K562 (cell line): ENCODE data around the gene AARSD1. TPM values are rescaled to one million over a fixed set of nuclear protein-coding genes. Genes with fewer than 3 reads are reported as not detected.
A peak's percentile ranks its signal among the peaks of the same experiment; 100 is the strongest.
"Not testable (repeated sequence)": the region's sequence is repeated elsewhere in the genome, so short reads cannot be mapped to it uniquely, and the experiment has no call there.

Source experiments
- ATAC-seq: fragments of 200-7000 bp; cut with Tn5 transposase; 3 replicates; pipeline ENCODE4 v1.9.1; 2020; ENCODE audit warnings: moderate library complexity
- BruUV-seq: library from RNA; stranded (reverse); fragments of 400-500 nt; replicated peaks from 2 replicates; lab custom pipeline; 2021; lab: Mats Ljungman, UMichigan
- CTCF ChIA-PET: fragments of 300-600 bp; formaldehyde crosslinking; extraction: SDS; loops from one replicate; lab custom pipeline; 2021; ENCODE audit warnings: low intra/inter-chr PET ratio; lab: Yijun Ruan, JAX
- POLR2A ChIA-PET: fragments of 300-600, 350-650 bp; sonication (Branson Sonifier 250); formaldehyde crosslinking; extraction: SDS; loops from one replicate; lab custom pipeline; 2021; ENCODE audit warnings: antibody characterized with exemption, inconsistent platforms; lab: Yijun Ruan, JAX
- DNase-seq, 4 experiments: peaks; one replicate each; pipeline versions ENCODE4 v3.0.0 to v3.0.0-alpha.2; 2011 to 2018; ENCODE audit warnings: low spot score in 3 of 4, mixed read lengths in 3 of 4; ENCODE audit errors: extremely low read depth in 1 of 4
- FAIRE-seq: peaks from 2 replicates; lab custom pipeline; 2011; peaks lifted over from hg19 to GRCh38; lab: Jason Lieb, UNC
- H2AFZ ChIP-seq: 2 replicates; pipeline ENCODE4 v1.6.0; 2011; ENCODE audit warnings: low read depth, low read length, control low read depth, inconsistent platforms
- H3K27ac ChIP-seq: fragments of 200-600 bp; 3 replicates; pipeline ENCODE4 v1.8.0; 2011; ENCODE audit warnings: low read depth, mild to moderate bottlenecking, control low read depth, inconsistent platforms, low read length, moderate library complexity, mixed read lengths; ENCODE audit errors: extremely low read depth
- H3K27me3 ChIP-seq, 2 experiments: fragments of 300-600 bp in 1 of 2; 2 replicates in 1 of 2; 3 replicates in 1 of 2; pipeline versions ENCODE4 v1.6.0 to v1.8.0; 2011; ENCODE audit warnings: inconsistent platforms in 2 of 2, low read length in 2 of 2, mild to moderate bottlenecking in 1 of 2, mixed read lengths in 1 of 2, moderate library complexity in 1 of 2; ENCODE audit not compliant: control insufficient read depth in 2 of 2, insufficient read depth in 2 of 2
- H3K36me3 ChIP-seq: fragments of 300-600 bp; 3 replicates; pipeline ENCODE4 v1.8.0; 2011; ENCODE audit warnings: mild to moderate bottlenecking, low read length, inconsistent platforms; ENCODE audit not compliant: control insufficient read depth, insufficient read depth
- H3K4me1 ChIP-seq, 2 experiments: fragments of 200-600 bp in 1 of 2; replicated peaks in 1 of 2; 2 replicates in 1 of 2; 3 replicates in 1 of 2; pipeline versions ENCODE4 v1.5.1 to v1.8.0; 2011; ENCODE audit warnings: inconsistent platforms in 2 of 2, low read length in 2 of 2, mild to moderate bottlenecking in 1 of 2, mixed read lengths in 1 of 2, moderate library complexity in 1 of 2; ENCODE audit not compliant: control insufficient read depth in 2 of 2, insufficient read depth in 2 of 2
- H3K4me2 ChIP-seq: 2 replicates; pipeline ENCODE4 v1.6.1; 2011; ENCODE audit warnings: low read length, control low read depth, inconsistent platforms, mixed read lengths; ENCODE audit not compliant: insufficient read depth
- H3K4me3 ChIP-seq: fragments of 200-600 bp; sonication (generic), shearing (Covaris generic); 2 replicates; pipeline ENCODE4 v1.5.1; 2016; ENCODE audit warnings: control low read depth, inconsistent platforms
- H3K79me2 ChIP-seq: fragments of 200-600 bp; 3 replicates; pipeline ENCODE4 v1.8.0; 2011; ENCODE audit warnings: low read length, inconsistent platforms; ENCODE audit not compliant: control insufficient read depth, insufficient read depth
- H3K9ac ChIP-seq, 2 experiments: 2 replicates each; pipeline versions ENCODE4 v1.6.0 to v1.6.1; 2011; ENCODE audit warnings: low read depth in 2 of 2, low read length in 2 of 2, control low read depth in 1 of 2, inconsistent platforms in 1 of 2, mild to moderate bottlenecking in 1 of 2, mixed read lengths in 1 of 2; ENCODE audit not compliant: insufficient read depth in 1 of 2
- H3K9me1 ChIP-seq: one replicate; pipeline ENCODE4 v1.6.0; 2011; ENCODE audit warnings: inconsistent platforms, mild to moderate bottlenecking, low read length, moderate library complexity; ENCODE audit not compliant: control insufficient read depth, insufficient read depth
- H3K9me3 ChIP-seq: replicated peaks from 2 replicates; pipeline ENCODE4 v1.5.1; 2011; ENCODE audit warnings: low read depth, low read length, inconsistent platforms; ENCODE audit not compliant: control insufficient read depth, insufficient read depth
- H4K20me1 ChIP-seq: replicated peaks from 2 replicates; pipeline ENCODE4 v1.6.1; 2011; ENCODE audit warnings: low read length, inconsistent platforms, mixed read lengths; ENCODE audit not compliant: control insufficient read depth, insufficient read depth
- ZNF24 ChIP-seq: fragments of 450-650 bp; IDR thresholded peaks from 2 replicates; pipeline ENCODE4 v1.6.1; 2016
- WGBS: fragments of 100-300 bp; shearing (Covaris generic); methylation state at CpG from one replicate; pipeline ENCODE4 v1.1.6; 2016; ENCODE audit warnings: low coverage, mixed read lengths; ENCODE audit not compliant: insufficient coverage; ENCODE audit errors: missing lambda C conversion rate; 5-methylcytosine and 5-hydroxymethylcytosine counted together
- in situ Hi-C: fragments of 300-500 bp; cut with MboI; formaldehyde crosslinking; loops from 4 replicates; pipeline ENCODE4 v1.15.0; 2018; ENCODE audit warnings: inconsistent platforms, mixed read lengths
- intact Hi-C: fragments of 100-400 bp; cut with micrococcal nuclease; formaldehyde crosslinking; loops from 2 replicates; pipeline ENCODE4 v1.14.2; 2022
- polyA plus RNA-seq, 8 experiments: library from polyadenylated mRNA; depleted of rRNA in 4 of 8; stranded (reverse) in 5 of 8; unstranded in 3 of 8; fragments of >200 nt; fragmentation: Nextera tagmentation in 2 of 8; fragmentation: Illumina TruSeq in 1 of 8; extraction: Ambion mirVana in 2 of 8; extraction: Trizol in 1 of 8; gene quantifications; 2 replicates each; pipeline versions ENCODE4 v1.2.1 to v1.2.3, GENCODE V29; 2011 to 2014; ENCODE audit warnings: inconsistent platforms in 1 of 8, missing spikeins in 1 of 8
- total RNA-seq, 7 experiments: library from RNA; depleted of rRNA in 6 of 7; stranded (reverse); fragments of >200 nt in 6 of 7; fragmentation: Illumina TruSeq in 2 of 7; extraction: Trizol in 2 of 7; gene quantifications; 2 replicates each; pipeline versions ENCODE4 v1.2.1 to v1.2.3, GENCODE V29; 2011 to 2021; ENCODE audit warnings: low replicate concordance in 1 of 7
- TF ChIP-seq, protein P1 (sequence below): fragments of 450-650 bp; IDR thresholded peaks from one replicate; pipeline ENCODE4 v1.6.1; 2018; ENCODE audit warnings: mild to moderate bottlenecking, moderate library complexity; ENCODE audit not compliant: partially characterized antibody

AARSD1 gene
- total and polyA plus RNA-seq, 9 of the 15 experiments (the other 6 are each of a cell fraction or from before 2014, with no cell fraction given) = 51.7 to 98.5 (median 68.6) TPM

DNA sequence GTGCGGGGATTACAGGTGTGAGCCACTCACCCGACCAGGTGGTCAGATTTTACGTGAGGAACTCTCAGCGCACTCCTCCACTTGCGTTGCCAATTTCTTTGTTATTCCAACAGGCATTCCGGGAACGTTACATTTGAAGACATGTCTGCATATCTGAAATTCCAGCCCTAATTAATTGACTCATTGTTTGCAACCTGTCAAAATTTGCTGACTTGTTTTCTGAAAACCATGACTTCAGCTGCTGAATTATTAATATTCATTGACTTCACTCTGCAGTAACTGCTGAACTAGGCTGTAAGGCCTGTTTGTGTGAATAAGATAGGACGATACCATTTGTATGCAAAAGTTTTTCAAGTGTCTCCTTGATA lies 47.0 kb downstream of the AARSD1 start (continued):
- TF ChIP-seq, protein P1, sequence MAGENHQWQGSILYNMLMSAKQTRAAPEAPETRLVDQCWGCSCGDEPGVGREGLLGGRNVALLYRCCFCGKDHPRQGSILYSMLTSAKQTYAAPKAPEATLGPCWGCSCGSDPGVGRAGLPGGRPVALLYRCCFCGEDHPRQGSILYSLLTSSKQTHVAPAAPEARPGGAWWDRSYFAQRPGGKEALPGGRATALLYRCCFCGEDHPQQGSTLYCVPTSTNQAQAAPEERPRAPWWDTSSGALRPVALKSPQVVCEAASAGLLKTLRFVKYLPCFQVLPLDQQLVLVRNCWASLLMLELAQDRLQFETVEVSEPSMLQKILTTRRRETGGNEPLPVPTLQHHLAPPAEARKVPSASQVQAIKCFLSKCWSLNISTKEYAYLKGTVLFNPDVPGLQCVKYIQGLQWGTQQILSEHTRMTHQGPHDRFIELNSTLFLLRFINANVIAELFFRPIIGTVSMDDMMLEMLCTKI = no peak

DNA sequence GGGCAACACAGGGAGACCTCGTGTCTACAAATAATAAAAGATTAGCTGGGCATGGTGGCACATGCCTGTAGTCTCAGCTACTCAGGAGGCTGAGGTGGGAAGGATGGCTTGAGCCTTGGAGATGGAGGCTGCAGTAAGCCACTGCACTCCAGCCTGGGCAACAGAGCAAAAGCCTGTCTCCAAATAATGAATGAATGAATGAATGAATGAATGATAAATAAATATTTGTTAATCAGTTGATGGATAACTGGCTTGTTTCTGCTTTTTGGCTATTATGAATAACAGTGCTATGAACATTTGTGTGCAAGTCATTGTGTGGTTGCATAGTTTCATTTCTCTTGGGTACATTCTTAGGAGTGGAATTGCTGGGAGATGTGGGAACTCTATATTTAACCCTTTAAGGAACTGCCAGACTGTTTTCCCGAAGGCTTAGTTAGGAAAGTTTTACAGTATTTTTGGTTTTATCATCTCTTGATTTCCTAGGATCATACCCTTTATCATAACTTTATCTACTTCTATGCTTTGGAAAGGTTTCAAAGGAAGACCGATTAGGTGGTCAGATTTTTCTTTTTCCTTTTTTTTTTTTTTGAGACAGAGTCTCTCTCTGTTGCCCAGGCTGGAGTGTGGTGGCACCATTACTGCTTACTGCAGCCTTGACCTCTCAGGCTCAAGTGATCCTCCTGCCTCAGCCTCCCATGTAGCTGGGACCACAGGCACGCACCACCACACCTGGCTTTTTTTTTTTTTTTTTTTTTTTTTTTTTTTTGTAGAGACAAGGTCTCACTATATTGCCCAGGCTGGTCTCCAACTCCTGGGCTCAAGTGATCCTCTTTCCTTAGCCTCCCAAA lies 47.6 kb downstream of the AARSD1 start:
- DNase-seq, H3K36me3 ChIP-seq, H3K9me1 ChIP-seq, BruUV-seq, in situ Hi-C loops, H3K79me2 ChIP-seq, H3K9ac ChIP-seq, H3K4me1 ChIP-seq, intact Hi-C loops, FAIRE-seq, POLR2A ChIA-PET, H3K4me2 ChIP-seq, ATAC-seq, H3K27me3 ChIP-seq, H3K27ac ChIP-seq, CTCF ChIA-PET, H3K4me3 ChIP-seq, H4K20me1 ChIP-seq, H2AFZ ChIP-seq, H3K9me3 ChIP-seq: not testable (repeated sequence)
- 29% methylated on average over 4 of the region's 4 CpGs for WGBS
- TF ChIP-seq ZNF24 = peak; percentile 89

DNA sequence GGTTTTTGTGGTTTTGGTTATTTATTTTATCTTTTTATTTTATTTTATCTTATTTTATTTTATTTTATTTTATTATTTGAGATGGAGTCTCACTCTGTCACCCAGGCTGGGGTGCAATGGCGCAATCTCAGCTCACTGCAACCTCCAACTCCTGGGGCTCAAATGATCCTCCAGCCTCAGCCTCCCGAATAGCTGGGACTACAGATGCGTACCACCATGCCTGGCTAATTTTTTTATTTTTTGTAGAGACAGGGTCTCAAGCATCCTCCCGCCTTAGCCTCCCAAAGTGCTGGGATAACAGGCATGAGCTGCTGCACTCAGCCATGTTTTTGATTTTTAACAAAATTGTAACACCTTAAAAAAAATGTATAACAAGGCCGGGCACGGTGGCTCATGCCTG lies 49.0 kb downstream of the AARSD1 start:
- H3K36me3 ChIP-seq, H3K27ac ChIP-seq, H3K4me3 ChIP-seq, CTCF ChIA-PET, H3K79me2 ChIP-seq, H3K9me1 ChIP-seq, BruUV-seq, intact Hi-C loops, POLR2A ChIA-PET, H3K4me2 ChIP-seq, ATAC-seq, in situ Hi-C loops, DNase-seq, H2AFZ ChIP-seq, H3K9ac ChIP-seq, H3K4me1 ChIP-seq, H4K20me1 ChIP-seq, FAIRE-seq, H3K9me3 ChIP-seq: not testable (repeated sequence)
- peaks cover 13 to 21% of the 10 kb centered on the region in 2 experiments; a peak in 4 of 5 replicates for H3K27me3 ChIP-seq
- 42% methylated on average over 6 of the region's 6 CpGs for WGBS
